ENCODE measurements around the gene POP4. TPM values are rescaled to one million over a fixed set of nuclear protein-coding genes. Genes with fewer than 3 reads are reported as not detected.

The POP4 gene
- total RNA-seq, 1 donor from 2014 or later, result 31.4 TPM

GRCh38 chr19:29598496-29598895 lies 7.6 kb upstream of the POP4 start:
- H3K4me3 ChIP-seq, result no peak overlapping the region
- no peak overlapping the region for H3K27ac ChIP-seq
- no peaks in the 10 kb centered on the region for H3K36me3 ChIP-seq
- no peaks in the 10 kb centered on the region for H3K4me1 ChIP-seq
- H3K9me3 ChIP-seq, result no peaks in the 10 kb centered on the region
- no peak for DNase-seq (ENCODE audit: extremely low spot score in 2 of 2)
- no peak for TF ChIP-seq POLR2A (IDR thresholded peaks at IDR 0.05)
- TF ChIP-seq CTCF (IDR thresholded peaks at IDR 0.05), result no peak
- no peak for TF ChIP-seq POLR2AphosphoS5 (IDR thresholded peaks at IDR 0.05; ENCODE audit: insufficient read depth in 1 of 2, low read depth in 1 of 2)
- intact Hi-C loops (cut with DNase I), result no loop called here
- no peaks in the 10 kb centered on the region for H3K27me3 ChIP-seq

GRCh38 chr19:29603308-29603707 lies 2.8 kb upstream of the POP4 start:
- no peak overlapping the region for H3K27ac ChIP-seq
- H3K27me3 ChIP-seq, result no peaks in the 10 kb centered on the region
- H3K9me3 ChIP-seq, result no peaks in the 10 kb centered on the region
- H3K36me3 ChIP-seq, result peaks cover 0 to under 1% of the 10 kb centered on the region in 2 donors
- DNase-seq (ENCODE audit: extremely low spot score in 2 of 2), result no peak
- intact Hi-C loops (cut with DNase I), result no loop called here
- TF ChIP-seq POLR2A (IDR thresholded peaks at IDR 0.05), result no peak
- TF ChIP-seq POLR2AphosphoS5 (IDR thresholded peaks at IDR 0.05; ENCODE audit: insufficient read depth in 1 of 2, low read depth in 1 of 2), result no peak
- TF ChIP-seq CTCF (IDR thresholded peaks at IDR 0.05), result no peak
- peaks cover 20% of the 10 kb centered on the region for H3K4me1 ChIP-seq
- H3K4me3 ChIP-seq, result no peak overlapping the region

GRCh38 chr19:29606420-29606747 lies 301 bp downstream of the POP4 start:
- no peak for TF ChIP-seq POLR2A (IDR thresholded peaks at IDR 0.05)
- TF ChIP-seq CTCF (IDR thresholded peaks at IDR 0.05), result no peak
- no peak for TF ChIP-seq POLR2AphosphoS5 (IDR thresholded peaks at IDR 0.05; ENCODE audit: insufficient read depth in 1 of 2, low read depth in 1 of 2)
- peaks cover 0 to 9% of the 10 kb centered on the region in 2 donors for H3K36me3 ChIP-seq
- no peaks in the 10 kb centered on the region for H3K27me3 ChIP-seq
- peak overlapping the region; percentile 92 for H3K27ac ChIP-seq
- H3K9me3 ChIP-seq, result no peaks in the 10 kb centered on the region
- peak overlapping the region; percentile 78 to 89 for H3K4me3 ChIP-seq
- intact Hi-C loops (cut with DNase I), result loop anchor here (5.0 kb wide), 1 partner anchor 56 kb away; no protein-coding TSS in a partner anchor
- DNase-seq (ENCODE audit: extremely low spot score in 2 of 2), result no peak
- H3K4me1 ChIP-seq, result peaks cover 20% of the 10 kb centered on the region

GRCh38 chr19:29609636-29610035 lies 3.6 kb downstream of the POP4 start:
- H3K27ac ChIP-seq, result no peak overlapping the region
- H3K27me3 ChIP-seq, result no peaks in the 10 kb centered on the region
- peaks cover 0 to 36% of the 10 kb centered on the region in 2 donors for H3K36me3 ChIP-seq
- intact Hi-C loops (cut with DNase I), result loop anchor here (2.0 to 5.0 kb wide), 2 partner anchors 53 to 105 kb away; partner anchors contain the start of gene C19orf12
- H3K9me3 ChIP-seq, result no peaks in the 10 kb centered on the region
- H3K4me1 ChIP-seq, result peaks cover 20% of the 10 kb centered on the region
- no peak overlapping the region for H3K4me3 ChIP-seq
- no peak for TF ChIP-seq CTCF (IDR thresholded peaks at IDR 0.05)
- TF ChIP-seq POLR2A (IDR thresholded peaks at IDR 0.05), result no peak
- TF ChIP-seq POLR2AphosphoS5 (IDR thresholded peaks at IDR 0.05; ENCODE audit: insufficient read depth in 1 of 2, low read depth in 1 of 2), result no peak
- DNase-seq (ENCODE audit: extremely low spot score in 2 of 2), result no peak

GRCh38 chr19:29610213-29610573 lies 4.1 kb downstream of the POP4 start:
- Histone ChIP-seq H3K4me3 (no peak overlapping the region), H3K9me3 (no peaks in the 10 kb centered on the region), H3K36me3 (peaks cover 0 to 37% of the 10 kb centered on the region in 2 donors), H3K27me3 (no peaks in the 10 kb centered on the region), H3K27ac (no peak overlapping the region), H3K4me1 (peaks cover 16% of the 10 kb centered on the region)
- TF ChIP-seq POLR2A (IDR thresholded peaks at IDR 0.05), result no peak
- TF ChIP-seq POLR2AphosphoS5 (IDR thresholded peaks at IDR 0.05; ENCODE audit: insufficient read depth in 1 of 2, low read depth in 1 of 2), result no peak
- no peak for TF ChIP-seq CTCF (IDR thresholded peaks at IDR 0.05)
- intact Hi-C loops (cut with DNase I), result loop anchor here (2.0 kb wide), 1 partner anchor 105 kb away; the partner anchor contains the start of gene C19orf12
- no peak for DNase-seq (ENCODE audit: extremely low spot score in 2 of 2)
